Measurements from ENCODE around the gene DROSHA. TPM values are rescaled to one million over a fixed set of nuclear protein-coding genes. Genes with fewer than 3 reads are reported as not detected.

Gene DROSHA
- total RNA-seq, 2 donors from 2014 or later, result 16.1 to 85.0 TPM

GRCh38 chr5:31470608-31471007 lies 61.3 kb downstream of the DROSHA start:
- Histone ChIP-seq H3K36me3 (replicated peaks in 1 of 2; ENCODE audit: insufficient read depth in 1 of 2, low read depth in 2 of 2) (no peaks in the 10 kb centered on the region), H3K4me1 (no peaks in the 10 kb centered on the region), H3K9me3 (no peaks in the 10 kb centered on the region), H3K27me3 (no peaks in the 10 kb centered on the region), H3K4me3 (no peak overlapping the region), H3K27ac (no peak overlapping the region)
- TF ChIP-seq CTCF (IDR thresholded peaks at IDR 0.05), result no peak
- TF ChIP-seq POLR2A (IDR thresholded peaks at IDR 0.05), result no peak
- no peak for ATAC-seq
- 64 to 76% methylated on average over 5 of the region's 5 CpGs for WGBS, 2 donors
- intact Hi-C loops (cut with DNase I), result no loop called here
- DNase-seq, result peak in 1 of 4 donors; percentile 7

GRCh38 chr5:31469886-31470285 lies 62.0 kb downstream of the DROSHA start:
- Histone ChIP-seq H3K4me3 (no peak overlapping the region), H3K27me3 (no peaks in the 10 kb centered on the region), H3K27ac (no peak overlapping the region), H3K4me1 (no peaks in the 10 kb centered on the region), H3K9me3 (no peaks in the 10 kb centered on the region), H3K36me3 (replicated peaks in 1 of 2; ENCODE audit: insufficient read depth in 1 of 2, low read depth in 2 of 2) (peaks cover 0 to 1% of the 10 kb centered on the region in 2 donors)
- no peak for TF ChIP-seq POLR2A (IDR thresholded peaks at IDR 0.05)
- no peak for TF ChIP-seq CTCF (IDR thresholded peaks at IDR 0.05)
- ATAC-seq, result no peak
- no peak for DNase-seq
- WGBS, 2 donors, result 74 to 97% methylated on average over 1 of the region's 1 CpG
- intact Hi-C loops (cut with DNase I), result no loop called here

GRCh38 chr5:31469466-31469865 lies 62.4 kb downstream of the DROSHA start:
- Histone ChIP-seq H3K36me3 (replicated peaks in 1 of 2; ENCODE audit: insufficient read depth in 1 of 2, low read depth in 2 of 2) (peaks cover 0 to 1% of the 10 kb centered on the region in 2 donors), H3K4me1 (no peaks in the 10 kb centered on the region), H3K4me3 (no peak overlapping the region), H3K27ac (no peak overlapping the region), H3K9me3 (no peaks in the 10 kb centered on the region), H3K27me3 (no peaks in the 10 kb centered on the region)
- TF ChIP-seq POLR2A (IDR thresholded peaks at IDR 0.05) (no peak), CTCF (IDR thresholded peaks at IDR 0.05) (no peak)
- DNase-seq, result no peak
- intact Hi-C loops (cut with DNase I), result no loop called here
- WGBS, 2 donors, result 98% methylated on average over 2 of the region's 2 CpGs
- ATAC-seq, result no peak

- TF ChIP-seq POLR2A (IDR thresholded peaks at IDR 0.05) (no peak), CTCF (IDR thresholded peaks at IDR 0.05) (no peak)
- Histone ChIP-seq H3K36me3 (replicated peaks in 1 of 2; ENCODE audit: insufficient read depth in 1 of 2, low read depth in 2 of 2) (peaks cover 0 to 5% of the 10 kb centered on the region in 2 donors), H3K27ac (no peak overlapping the region), H3K4me1 (no peaks in the 10 kb centered on the region), H3K9me3 (no peaks in the 10 kb centered on the region), H3K4me3 (no peak overlapping the region), H3K27me3 (no peaks in the 10 kb centered on the region)
- ATAC-seq (no peak), DNase-seq (no peak)
- intact Hi-C loops (cut with DNase I), result no loop called here
- 95 to 100% methylated on average over 1 of the region's 1 CpG for WGBS, 2 donors
These were observed 66.6 kb downstream of the DROSHA start for GRCh38 chr5:31465291-31465690.

GRCh38 chr5:31464081-31464480 lies 67.8 kb downstream of the DROSHA start:
- DNase-seq, result no peak

More at GRCh38 chr5:31464081-31464480, 67.8 kb downstream of the DROSHA start:
- no peak overlapping the region for H3K27ac ChIP-seq
- intact Hi-C loops (cut with DNase I), result no loop called here
- H3K4me3 ChIP-seq, result no peak overlapping the region
- no peaks in the 10 kb centered on the region for H3K4me1 ChIP-seq
- no peak for TF ChIP-seq CTCF (IDR thresholded peaks at IDR 0.05)
- peaks cover 0 to 5% of the 10 kb centered on the region in 2 donors for H3K36me3 ChIP-seq (replicated peaks in 1 of 2; ENCODE audit: insufficient read depth in 1 of 2, low read depth in 2 of 2)
- no peak for ATAC-seq
- no peaks in the 10 kb centered on the region for H3K9me3 ChIP-seq
- WGBS, 2 donors, result 96 to 98% methylated on average over 4 of the region's 4 CpGs
- no peaks in the 10 kb centered on the region for H3K27me3 ChIP-seq

All from body of pancreas (tissue), 4 donors.